ENCODE data around the gene RAB33B.

The RAB33B gene

GRCh38 chr4:139476363-139476762 lies 22.4 kb downstream of the RAB33B start:
- Mint-ChIP-seq H3K27me3 (no peaks in the 10 kb centered on the region), H3K4me1 (ENCODE audit: low read depth) (peaks cover 1% of the 10 kb centered on the region), H3K36me3 (ENCODE audit: low read depth) (peaks cover 26% of the 10 kb centered on the region), H3K4me3 (no peak overlapping the region), H3K9me3 (peaks cover 8% of the 10 kb centered on the region), H3K27ac (no peak overlapping the region)

GRCh38 chr4:139481465-139481864 lies 27.5 kb downstream of the RAB33B start:
- H3K27ac Mint-ChIP-seq, result no peak overlapping the region
- no peaks in the 10 kb centered on the region for H3K4me1 Mint-ChIP-seq (ENCODE audit: low read depth)
- no peaks in the 10 kb centered on the region for H3K36me3 Mint-ChIP-seq (ENCODE audit: low read depth)
- H3K27me3 Mint-ChIP-seq, result no peaks in the 10 kb centered on the region
- no peaks in the 10 kb centered on the region for H3K9me3 Mint-ChIP-seq
- H3K4me3 Mint-ChIP-seq, result no peak overlapping the region

- H3K9me3 Mint-ChIP-seq, result no peaks in the 10 kb centered on the region
- no peak overlapping the region for H3K27ac Mint-ChIP-seq
- no peaks in the 10 kb centered on the region for H3K36me3 Mint-ChIP-seq (ENCODE audit: low read depth)
- no peak overlapping the region for H3K4me3 Mint-ChIP-seq
- no peaks in the 10 kb centered on the region for H3K4me1 Mint-ChIP-seq (ENCODE audit: low read depth)
- H3K27me3 Mint-ChIP-seq, result no peaks in the 10 kb centered on the region
These were observed 29.1 kb downstream of the RAB33B start for GRCh38 chr4:139483000-139483399.

GRCh38 chr4:139484783-139485311 lies 30.9 kb downstream of the RAB33B start:
- Mint-ChIP-seq H3K27ac (no peak overlapping the region), H3K36me3 (ENCODE audit: low read depth) (no peaks in the 10 kb centered on the region), H3K27me3 (no peaks in the 10 kb centered on the region), H3K9me3 (no peaks in the 10 kb centered on the region), H3K4me1 (ENCODE audit: low read depth) (no peaks in the 10 kb centered on the region), H3K4me3 (no peak overlapping the region)

- Mint-ChIP-seq H3K27ac (no peak overlapping the region), H3K27me3 (no peaks in the 10 kb centered on the region), H3K36me3 (ENCODE audit: low read depth) (no peaks in the 10 kb centered on the region), H3K9me3 (no peaks in the 10 kb centered on the region), H3K4me3 (no peak overlapping the region), H3K4me1 (ENCODE audit: low read depth) (no peaks in the 10 kb centered on the region)
These were observed 34.5 kb downstream of the RAB33B start for GRCh38 chr4:139488442-139488841.

- Mint-ChIP-seq H3K27ac (no peak overlapping the region), H3K4me1 (ENCODE audit: low read depth) (no peaks in the 10 kb centered on the region), H3K9me3 (no peaks in the 10 kb centered on the region), H3K4me3 (no peak overlapping the region), H3K27me3 (no peaks in the 10 kb centered on the region), H3K36me3 (ENCODE audit: low read depth) (no peaks in the 10 kb centered on the region)
These were observed 35.7 kb downstream of the RAB33B start for GRCh38 chr4:139489638-139490037.

GRCh38 chr4:139492429-139492828 lies 38.5 kb downstream of the RAB33B start:
- no peaks in the 10 kb centered on the region for H3K4me1 Mint-ChIP-seq (ENCODE audit: low read depth)
- no peak overlapping the region for H3K4me3 Mint-ChIP-seq
- no peaks in the 10 kb centered on the region for H3K9me3 Mint-ChIP-seq
- no peaks in the 10 kb centered on the region for H3K27me3 Mint-ChIP-seq
- no peaks in the 10 kb centered on the region for H3K36me3 Mint-ChIP-seq (ENCODE audit: low read depth)
- no peak overlapping the region for H3K27ac Mint-ChIP-seq

GRCh38 chr4:139493176-139493575 lies 39.3 kb downstream of the RAB33B start:
- no peaks in the 10 kb centered on the region for H3K36me3 Mint-ChIP-seq (ENCODE audit: low read depth)
- no peak overlapping the region for H3K4me3 Mint-ChIP-seq
- H3K27ac Mint-ChIP-seq, result no peak overlapping the region
- no peaks in the 10 kb centered on the region for H3K9me3 Mint-ChIP-seq
- H3K4me1 Mint-ChIP-seq (ENCODE audit: low read depth), result no peaks in the 10 kb centered on the region
- no peaks in the 10 kb centered on the region for H3K27me3 Mint-ChIP-seq

GRCh38 chr4:139499186-139499585 lies 45.3 kb downstream of the RAB33B start:
- no peaks in the 10 kb centered on the region for H3K9me3 Mint-ChIP-seq
- H3K4me1 Mint-ChIP-seq (ENCODE audit: low read depth), result no peaks in the 10 kb centered on the region
- no peak overlapping the region for H3K27ac Mint-ChIP-seq
- no peak overlapping the region for H3K4me3 Mint-ChIP-seq
- no peaks in the 10 kb centered on the region for H3K27me3 Mint-ChIP-seq
- peaks cover 4% of the 10 kb centered on the region for H3K36me3 Mint-ChIP-seq (ENCODE audit: low read depth)

- Mint-ChIP-seq H3K4me3 (no peak overlapping the region), H3K27ac (no peak overlapping the region)
These were observed 47.2 kb downstream of the RAB33B start for GRCh38 chr4:139501117-139501516.

GRCh38 chr4:139501527-139501926 lies 47.6 kb downstream of the RAB33B start:
- H3K4me3 Mint-ChIP-seq, result no peak overlapping the region
- no peak overlapping the region for H3K27ac Mint-ChIP-seq
- H3K36me3 Mint-ChIP-seq (ENCODE audit: low read depth), result peaks cover 5% of the 10 kb centered on the region
- no peaks in the 10 kb centered on the region for H3K9me3 Mint-ChIP-seq
- H3K27me3 Mint-ChIP-seq, result no peaks in the 10 kb centered on the region
- H3K4me1 Mint-ChIP-seq (ENCODE audit: low read depth), result no peaks in the 10 kb centered on the region

More at GRCh38 chr4:139501117-139501516, 47.2 kb downstream of the RAB33B start:
- no peaks in the 10 kb centered on the region for H3K4me1 Mint-ChIP-seq (ENCODE audit: low read depth)
- no peaks in the 10 kb centered on the region for H3K9me3 Mint-ChIP-seq
- peaks cover 4% of the 10 kb centered on the region for H3K36me3 Mint-ChIP-seq (ENCODE audit: low read depth)
- no peaks in the 10 kb centered on the region for H3K27me3 Mint-ChIP-seq

GRCh38 chr4:139501927-139502899 lies 48.3 kb downstream of the RAB33B start:
- Mint-ChIP-seq H3K4me1 (ENCODE audit: low read depth) (no peaks in the 10 kb centered on the region), H3K36me3 (ENCODE audit: low read depth) (peaks cover 8% of the 10 kb centered on the region), H3K9me3 (no peaks in the 10 kb centered on the region), H3K4me3 (no peak overlapping the region), H3K27ac (peak overlapping the region; percentile 66), H3K27me3 (no peaks in the 10 kb centered on the region)

GRCh38 chr4:139503622-139504166 lies 49.8 kb downstream of the RAB33B start:
- H3K4me3 Mint-ChIP-seq, result no peak overlapping the region
- H3K27me3 Mint-ChIP-seq, result no peaks in the 10 kb centered on the region
- H3K9me3 Mint-ChIP-seq, result no peaks in the 10 kb centered on the region
- H3K4me1 Mint-ChIP-seq (ENCODE audit: low read depth), result no peaks in the 10 kb centered on the region
- H3K27ac Mint-ChIP-seq, result no peak overlapping the region
- H3K36me3 Mint-ChIP-seq (ENCODE audit: low read depth), result peaks cover 12% of the 10 kb centered on the region

- H3K27me3 Mint-ChIP-seq, result no peaks in the 10 kb centered on the region
- H3K4me3 Mint-ChIP-seq, result no peak overlapping the region
- H3K4me1 Mint-ChIP-seq (ENCODE audit: low read depth), result no peaks in the 10 kb centered on the region
- no peak overlapping the region for H3K27ac Mint-ChIP-seq
- no peaks in the 10 kb centered on the region for H3K9me3 Mint-ChIP-seq
- H3K36me3 Mint-ChIP-seq (ENCODE audit: low read depth), result peaks cover 27% of the 10 kb centered on the region
These were observed 52.9 kb downstream of the RAB33B start for GRCh38 chr4:139506774-139507173.

- Mint-ChIP-seq H3K4me1 (ENCODE audit: low read depth) (no peaks in the 10 kb centered on the region), H3K27me3 (no peaks in the 10 kb centered on the region), H3K36me3 (ENCODE audit: low read depth) (peaks cover 26% of the 10 kb centered on the region), H3K27ac (no peak overlapping the region), H3K4me3 (no peak overlapping the region), H3K9me3 (no peaks in the 10 kb centered on the region)
These were observed 54.8 kb downstream of the RAB33B start for GRCh38 chr4:139508581-139509237.
